H9 (cell line): ENCODE data around the gene TRUB1. TPM values are rescaled to one million over a fixed set of nuclear protein-coding genes. Genes with fewer than 3 reads are reported as not detected.

Experiments
- DNase-seq: peaks from one replicate; pipeline ENCODE4 v3.0.0-alpha.2; 2017
- H2AFZ ChIP-seq: one replicate; pipeline ENCODE4 v1.6.1; 2013; ENCODE audit warnings: mild to moderate bottlenecking, low read length, control low read depth, moderate library complexity
- H2AK5ac ChIP-seq: 2 replicates; pipeline ENCODE4 v1.6.1; 2013; ENCODE audit warnings: low read length, control low read depth, mixed read lengths; ENCODE audit not compliant: insufficient read length
- H2BK120ac ChIP-seq: one replicate; pipeline ENCODE4 v1.6.1; 2013; ENCODE audit warnings: low read depth, mild to moderate bottlenecking, low read length, control low read depth, inconsistent platforms; ENCODE audit not compliant: poor library complexity, severe bottlenecking
- H2BK12ac ChIP-seq: 2 replicates; pipeline ENCODE4 v1.6.1; 2013; ENCODE audit warnings: low read length, control low read depth, mixed read lengths, low read depth; ENCODE audit not compliant: insufficient read length
- H2BK15ac ChIP-seq: 2 replicates; pipeline ENCODE4 v1.6.1; 2013; ENCODE audit warnings: low read depth, low read length, control low read depth
- H2BK20ac ChIP-seq: one replicate; pipeline ENCODE4 v1.6.1; 2013; ENCODE audit warnings: low read depth, mild to moderate bottlenecking, low read length, control low read depth, inconsistent platforms; ENCODE audit not compliant: poor library complexity, severe bottlenecking
- H2BK5ac ChIP-seq: 2 replicates; pipeline ENCODE4 v1.6.1; 2013; ENCODE audit warnings: low read length, control low read depth, mixed read lengths; ENCODE audit not compliant: insufficient read length
- H3K14ac ChIP-seq: 2 replicates; pipeline ENCODE4 v1.6.1; 2013; ENCODE audit warnings: low read length, control low read depth; ENCODE audit not compliant: insufficient read depth
- H3K18ac ChIP-seq: 2 replicates; pipeline ENCODE4 v1.6.1; 2013; ENCODE audit warnings: low read depth, mild to moderate bottlenecking, mixed read lengths, low read length, control low read depth; ENCODE audit not compliant: insufficient read length
- H3K23ac ChIP-seq: 2 replicates; pipeline ENCODE4 v1.6.1; 2013; ENCODE audit warnings: low read length, control low read depth, mixed read lengths, low read depth; ENCODE audit not compliant: insufficient read length
- H3K23me2 ChIP-seq: 2 replicates; pipeline ENCODE4 v1.6.1; 2013; ENCODE audit warnings: low read depth, mild to moderate bottlenecking, mixed read lengths, low read length, control low read depth; ENCODE audit not compliant: insufficient read length, poor library complexity, severe bottlenecking
- H3K27ac ChIP-seq: 2 replicates; pipeline ENCODE4 v1.5.1; 2013; ENCODE audit warnings: low read length, control low read depth, mixed read lengths, low read depth; ENCODE audit not compliant: insufficient read length
- H3K27me3 ChIP-seq: 2 replicates; pipeline ENCODE4 v1.6.1; 2013; ENCODE audit warnings: low read length, control low read depth, inconsistent platforms; ENCODE audit not compliant: insufficient read depth
- H3K4ac ChIP-seq: 2 replicates; pipeline ENCODE4 v1.6.1; 2013; ENCODE audit warnings: low read depth, mild to moderate bottlenecking, control low read depth, inconsistent platforms, low read length, moderate library complexity
- H3K4me1 ChIP-seq: 2 replicates; pipeline ENCODE4 v1.6.1; 2013; ENCODE audit warnings: low read length, control low read depth, inconsistent platforms; ENCODE audit not compliant: insufficient read depth
- H3K4me2 ChIP-seq: 2 replicates; pipeline ENCODE4 v1.6.1; 2013; ENCODE audit warnings: low read length, control low read depth, mixed read lengths; ENCODE audit not compliant: insufficient read length, insufficient read depth
- H3K56ac ChIP-seq: 2 replicates; pipeline ENCODE4 v1.6.1; 2013; ENCODE audit warnings: low read depth, mild to moderate bottlenecking, mixed read lengths, low read length, control low read depth; ENCODE audit not compliant: insufficient read length
- H3K79me1 ChIP-seq: 2 replicates; pipeline ENCODE4 v1.6.1; 2013; ENCODE audit warnings: low read depth, mild to moderate bottlenecking, moderate library complexity, low read length, control low read depth, inconsistent platforms; ENCODE audit not compliant: insufficient read depth, poor library complexity, severe bottlenecking
- H3K79me2 ChIP-seq: 2 replicates; pipeline ENCODE4 v1.6.1; 2013; ENCODE audit warnings: low read length, control low read depth, inconsistent platforms; ENCODE audit not compliant: insufficient read depth
- H3K9ac ChIP-seq: 2 replicates; pipeline ENCODE4 v1.6.1; 2013; ENCODE audit warnings: low read length, control low read depth, mixed read lengths; ENCODE audit not compliant: insufficient read length; ENCODE audit errors: extremely low read depth
- H3K9me3 ChIP-seq: one replicate; pipeline ENCODE4 v1.6.1; 2013; ENCODE audit warnings: low read depth, low read length, inconsistent platforms; ENCODE audit not compliant: control insufficient read depth
- H3T11ph ChIP-seq: one replicate; pipeline ENCODE4 v1.6.1; 2013; ENCODE audit warnings: mild to moderate bottlenecking, low read length, control low read depth, inconsistent platforms
- H4K20me1 ChIP-seq: one replicate; pipeline ENCODE4 v1.6.1; 2013; ENCODE audit not compliant: control insufficient read depth, insufficient read length, insufficient read depth
- H4K5ac ChIP-seq: 2 replicates; pipeline ENCODE4 v1.6.1; 2013; ENCODE audit warnings: low read depth, mild to moderate bottlenecking, mixed read lengths, low read length, control low read depth; ENCODE audit not compliant: insufficient read length
- H4K8ac ChIP-seq: replicated peaks from 2 replicates; pipeline ENCODE4 v1.6.1; 2013; ENCODE audit warnings: low read length, control low read depth, mixed read lengths, low read depth; ENCODE audit not compliant: insufficient read length
- H4K91ac ChIP-seq: 2 replicates; pipeline ENCODE4 v1.6.1; 2013; ENCODE audit warnings: low read depth, mild to moderate bottlenecking, moderate library complexity, mixed read lengths, low read length, control low read depth; ENCODE audit not compliant: insufficient read length
- H3K27ac Mint-ChIP-seq, 3 experiments: 2 replicates in 2 of 3; 3 replicates in 1 of 3; pipeline ENCODE4 v1.8.0; 2020 to 2021; ENCODE audit warnings: mixed read lengths in 3 of 3, mild to moderate bottlenecking in 1 of 3, moderate library complexity in 1 of 3
- H3K27me3 Mint-ChIP-seq: 2 replicates; pipeline ENCODE4 v1.8.0; 2021; ENCODE audit warnings: low read depth, mild to moderate bottlenecking, moderate library complexity, mixed read lengths
- H3K36me3 Mint-ChIP-seq, 3 experiments: 2 replicates in 2 of 3; 3 replicates in 1 of 3; pipeline ENCODE4 v1.8.0; 2020 to 2021; ENCODE audit warnings: low read depth in 3 of 3, mixed read lengths in 3 of 3; ENCODE audit not compliant: insufficient read depth in 1 of 3
- H3K4me1 Mint-ChIP-seq, 2 experiments: 2 replicates each; pipeline ENCODE4 v1.8.0; 2020; ENCODE audit warnings: mixed read lengths in 2 of 2
- H3K4me3 Mint-ChIP-seq, 2 experiments: 2 replicates in 1 of 2; 3 replicates in 1 of 2; pipeline ENCODE4 v1.8.0; 2020 to 2021; ENCODE audit warnings: mild to moderate bottlenecking in 2 of 2, mixed read lengths in 2 of 2, moderate library complexity in 1 of 2
- H3K9me3 Mint-ChIP-seq, 2 experiments: 2 replicates in 1 of 2; 3 replicates in 1 of 2; pipeline ENCODE4 v1.8.0; 2020; ENCODE audit warnings: mild to moderate bottlenecking in 2 of 2, mixed read lengths in 2 of 2, moderate library complexity in 1 of 2
- CTCF ChIP-seq: fragments of 200-600 bp; sonication (generic); conservative IDR thresholded peaks from 3 replicates; pipeline ENCODE4 v1.8.0; 2021; ENCODE audit warnings: antibody characterized with exemption, mild to moderate bottlenecking
- WGBS: extraction: QIAGEN DNeasy Blood & Tissue Kit; methylation state at CpG from one replicate; pipeline ENCODE4 v1.1.7; 2013; ENCODE audit warnings: missing lambda C conversion rate, low lambda C conversion rate, mixed read lengths; ENCODE audit not compliant: insufficient read length; ENCODE audit errors: extremely low coverage; 5-methylcytosine and 5-hydroxymethylcytosine counted together
- total RNA-seq: library from RNA; stranded (reverse); gene quantifications from 2 replicates; pipeline ENCODE4 v1.2.1, GENCODE V29; 2021

Gene TRUB1
- total RNA-seq, 1 experiment from 2014 or later = 20.6 TPM

GRCh38 chr10:114928818-114929217 lies 9.2 kb upstream of the TRUB1 start:
- no peak overlapping the region for H2BK12ac ChIP-seq
- Mint-ChIP-seq H3K4me1 (no peaks in the 10 kb centered on the region), H3K27ac (no peak overlapping the region), H3K4me3 (no peak overlapping the region), H3K36me3 (peaks cover 0 to 11% (median 3%) of the 10 kb centered on the region in 3 experiments; a peak in 2 of 7 replicates), H3K9me3 (peaks cover 8 to 17% of the 10 kb centered on the region in 2 experiments), H3K27me3 (no peaks in the 10 kb centered on the region; the same call in 1 of the 2 replicates)
- H3K14ac ChIP-seq = no peak overlapping the region
- H2BK5ac ChIP-seq = no peak overlapping the region
- H3T11ph ChIP-seq = no peak overlapping the region
- no peaks in the 10 kb centered on the region for H3K79me2 ChIP-seq
- H3K56ac ChIP-seq = no peak overlapping the region
- H2BK120ac ChIP-seq = no peak overlapping the region
- no CpG with 5 or more reads among the region's 2 CpGs for WGBS
- no peak overlapping the region for H2BK20ac ChIP-seq
- no peak for TF ChIP-seq CTCF
- H3K27me3 ChIP-seq = no peaks in the 10 kb centered on the region; the same call in 1 of the 2 replicates
- no peak overlapping the region for H3K4me2 ChIP-seq
- no peak overlapping the region for H2AK5ac ChIP-seq
- no peaks in the 10 kb centered on the region for H4K20me1 ChIP-seq
- H2BK15ac ChIP-seq = no peak overlapping the region
- no peaks in the 10 kb centered on the region for H3K4me1 ChIP-seq
- H3K27ac ChIP-seq = no peak overlapping the region
- H3K9me3 ChIP-seq = peaks cover 8% of the 10 kb centered on the region
- H3K79me1 ChIP-seq = no peaks in the 10 kb centered on the region
- H3K23ac ChIP-seq = no peak overlapping the region
- H4K8ac ChIP-seq = no peak overlapping the region
- H3K18ac ChIP-seq = no peak overlapping the region
- H3K23me2 ChIP-seq = no peaks in the 10 kb centered on the region
- H2AFZ ChIP-seq = no peak overlapping the region
- DNase-seq = no peak
- no peak overlapping the region for H4K5ac ChIP-seq
- no peak overlapping the region for H3K4ac ChIP-seq
- no peak overlapping the region for H3K9ac ChIP-seq
- no peak overlapping the region for H4K91ac ChIP-seq
